NT2/D1 (cell line): ENCODE data around the gene H2AZ1.

Experiments used
- DNase-seq: peaks from one replicate; pipeline ENCODE4 v3.0.0-alpha.2; 2011; ENCODE audit warnings: low read depth, low spot score
- H3K27me3 ChIP-seq: 2 replicates; pipeline ENCODE4 v1.6.0; 2011; ENCODE audit warnings: mild to moderate bottlenecking; ENCODE audit not compliant: insufficient read length, insufficient read depth
- H3K36me3 ChIP-seq: 2 replicates; pipeline ENCODE4 v1.6.1; 2011; ENCODE audit warnings: mild to moderate bottlenecking, low read length, mixed read lengths; ENCODE audit not compliant: insufficient read depth, insufficient read length
- H3K4me1 ChIP-seq: 2 replicates; pipeline ENCODE4 v1.5.1; 2011; ENCODE audit not compliant: insufficient read depth, insufficient read length
- H3K4me3 ChIP-seq: 2 replicates; pipeline ENCODE4 v1.5.1; 2011; ENCODE audit warnings: low read depth; ENCODE audit not compliant: insufficient read length
- H3K9ac ChIP-seq: 2 replicates; pipeline ENCODE4 v1.6.0; 2011; ENCODE audit warnings: low read depth; ENCODE audit not compliant: insufficient read length
- H3K9me3 ChIP-seq: 2 replicates; pipeline ENCODE4 v1.5.1; 2011; ENCODE audit warnings: mild to moderate bottlenecking, low read length; ENCODE audit not compliant: insufficient read depth
- SUZ12 ChIP-seq: IDR thresholded peaks from 2 replicates; pipeline ENCODE4 v1.6.1; 2011; ENCODE audit not compliant: insufficient read length, insufficient read depth; ENCODE audit errors: extremely low read depth
- YY1 ChIP-seq: IDR thresholded peaks from 2 replicates; pipeline ENCODE4 v1.6.1; 2011; ENCODE audit not compliant: insufficient read length, insufficient read depth
- ZNF274 ChIP-seq: IDR thresholded peaks from 2 replicates; pipeline ENCODE4 v1.6.1; 2011; ENCODE audit warnings: mild to moderate bottlenecking, low read depth, low read length

H2AZ1 gene

DNA sequence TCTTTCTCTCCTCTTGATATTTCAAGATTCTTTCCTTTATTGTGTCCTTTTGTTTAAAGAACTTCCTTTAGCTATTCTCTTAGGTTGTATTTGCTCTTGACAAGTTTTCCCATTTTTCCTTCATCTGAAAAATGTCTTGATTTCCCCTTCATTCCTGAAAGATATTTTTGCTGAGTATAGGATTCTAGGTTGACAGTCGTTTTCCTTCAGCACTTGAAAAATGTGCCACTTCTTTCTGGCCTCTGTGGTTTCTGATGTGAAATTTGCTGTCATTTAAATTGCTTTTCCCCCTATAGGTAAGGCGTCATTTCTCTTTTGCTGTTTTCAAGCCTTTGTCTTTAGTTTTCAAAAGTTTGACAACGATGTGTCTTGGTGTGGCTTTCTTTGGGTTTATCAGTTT lies 32.5 kb downstream of the H2AZ1 start:
- Histone ChIP-seq H3K9ac (no peak overlapping the region), H3K9me3 (peaks cover 8% of the 10 kb centered on the region; the same call in 1 of the 2 replicates), H3K36me3 (peaks cover 6% of the 10 kb centered on the region), H3K4me3 (no peak overlapping the region), H3K4me1 (no peaks in the 10 kb centered on the region), H3K27me3 (no peaks in the 10 kb centered on the region)
- TF ChIP-seq YY1 (no peak), SUZ12 (no peak), ZNF274 (no peak)
- no peak for DNase-seq

- DNase-seq: no peak
- H3K36me3 ChIP-seq: peaks cover 5% of the 10 kb centered on the region
- peaks cover 8% of the 10 kb centered on the region; the same call in 1 of the 2 replicates for H3K9me3 ChIP-seq
- no peaks in the 10 kb centered on the region for H3K4me1 ChIP-seq
- H3K9ac ChIP-seq: no peak overlapping the region
- no peaks in the 10 kb centered on the region for H3K27me3 ChIP-seq
- H3K4me3 ChIP-seq: no peak overlapping the region
- TF ChIP-seq ZNF274: no peak
- no peak for TF ChIP-seq YY1
- no peak for TF ChIP-seq SUZ12
Observed at GRCh38 chr4:99915449-99915848, 34.6 kb downstream of the H2AZ1 start.
